AG04449 (cell line): ENCODE data around the gene CATSPER3.

Experiments used
- CTCF ChIA-PET: fragments of 350-600 bp; formaldehyde crosslinking; extraction: SDS; loops from one replicate; lab custom pipeline; 2021; ENCODE audit warnings: antibody characterized with exemption; lab: Yijun Ruan, JAX
- POLR2A ChIA-PET: fragments of 400-600, 350-600 bp; formaldehyde crosslinking; extraction: SDS; loops from one replicate; lab custom pipeline; 2020; ENCODE audit warnings: antibody characterized with exemption, inconsistent platforms; lab: Yijun Ruan, JAX
- DNase-seq: peaks from one replicate; pipeline ENCODE4 v3.0.0-alpha.2; 2010; ENCODE audit warnings: low read depth, low spot score
- H3K4me3 ChIP-seq: 2 replicates; pipeline ENCODE4 v1.5.1; 2011; ENCODE audit warnings: low read depth, mild to moderate bottlenecking, control low read depth, low read length
- CTCF ChIP-seq: IDR thresholded peaks from one replicate; pipeline ENCODE4 v1.5.1; 2011; ENCODE audit warnings: mild to moderate bottlenecking, moderate library complexity, low read length, control low read depth, inconsistent platforms; ENCODE audit not compliant: insufficient read depth; ENCODE audit errors: missing control alignments

CATSPER3 gene

GRCh38 chr5:135011355-135012032 is 43.8 kb downstream of the CATSPER3 start:
- DNase-seq = no peak
- no peak overlapping the region for H3K4me3 ChIP-seq
- POLR2A ChIA-PET = no interaction called here
- no peak for TF ChIP-seq CTCF
- CTCF ChIA-PET = interaction anchor here (1.0 to 2.6 kb wide), 6 partner anchors 8 to 316 kb away, joined by 3 to 7 read pairs (median 4); no protein-coding TSS in a partner anchor

- H3K4me3 ChIP-seq = no peak overlapping the region
- ChIA-PET CTCF (interaction anchor here (1.6 to 2.6 kb wide), 3 partner anchors 8 to 178 kb away, joined by 5 to 7 read pairs (median 5); no protein-coding TSS in a partner anchor), POLR2A (no interaction called here)
- no peak for DNase-seq
- TF ChIP-seq CTCF = no peak
Observed at GRCh38 chr5:135012033-135012588, 44.4 kb downstream of the CATSPER3 start.

GRCh38 chr5:135012951-135013391 is 45.3 kb downstream of the CATSPER3 start:
- CTCF ChIA-PET = interaction anchor here (1.4 kb wide), 1 partner anchor 179 kb away, joined by 4 read pairs; no protein-coding TSS in a partner anchor
- no peak for TF ChIP-seq CTCF
- DNase-seq = no peak
- H3K4me3 ChIP-seq = no peak overlapping the region
- POLR2A ChIA-PET = no interaction called here

DNA sequence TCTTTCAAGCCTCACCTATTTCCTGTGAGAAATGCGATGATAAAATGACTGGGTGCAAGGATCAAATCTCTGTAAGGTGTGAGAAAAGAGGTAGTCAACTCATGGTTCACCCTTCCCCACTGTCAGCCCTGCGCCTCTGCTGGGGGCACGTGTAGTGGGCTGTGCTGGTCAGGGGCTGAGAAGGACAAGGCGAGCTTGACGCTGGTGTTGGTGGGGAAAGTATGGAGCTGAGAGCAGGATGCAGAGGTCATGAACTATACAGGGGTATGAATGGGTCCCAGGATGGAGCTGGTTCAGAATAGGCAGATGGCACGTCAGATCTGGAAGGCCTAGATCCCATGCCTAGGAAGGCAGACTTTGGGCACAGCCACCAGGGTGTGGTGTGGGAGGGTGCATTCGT is 45.7 kb downstream of the CATSPER3 start:
- POLR2A ChIA-PET = no interaction called here

DNA sequence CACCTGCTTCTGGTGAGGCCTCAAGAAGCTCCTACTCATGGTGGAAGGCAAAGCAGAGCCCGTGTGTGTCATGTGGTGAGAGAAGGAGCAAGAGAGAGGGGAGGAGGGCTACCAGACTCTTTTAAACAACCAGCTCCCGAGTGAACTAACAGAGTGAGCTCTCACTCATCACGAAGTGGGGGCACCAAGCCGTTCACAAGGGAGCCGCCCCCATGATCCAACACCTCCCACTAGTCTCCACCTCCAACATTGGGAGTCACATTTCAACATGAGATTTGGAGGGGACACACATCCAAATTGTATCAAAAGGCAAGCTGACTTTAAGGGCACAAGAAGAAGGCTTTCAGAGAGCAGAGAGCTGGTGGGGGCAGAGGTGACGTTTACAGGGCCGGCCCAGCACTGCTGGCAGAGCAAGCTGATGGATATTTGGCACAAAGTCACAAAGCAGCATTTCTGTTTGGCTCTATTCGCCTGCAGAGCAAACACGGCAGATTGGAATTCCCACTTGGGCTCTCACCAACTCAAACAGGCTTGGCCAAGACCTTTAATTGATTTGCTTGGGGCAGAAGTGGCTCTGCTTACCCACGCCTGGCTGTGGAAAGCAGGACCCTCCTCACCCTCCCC is 46.4 kb downstream of the CATSPER3 start:
- DNase-seq = no peak
- no peak overlapping the region for H3K4me3 ChIP-seq
- CTCF ChIA-PET = interaction anchor here (0.9 to 1.4 kb wide), 2 partner anchors 174 to 178 kb away, joined by 3 to 4 read pairs; no protein-coding TSS in a partner anchor
- TF ChIP-seq CTCF = no peak
- POLR2A ChIA-PET = no interaction called here

More for the DNA sequence above, 45.7 kb downstream of the CATSPER3 start:
- no peak for DNase-seq
- H3K4me3 ChIP-seq = no peak overlapping the region
- TF ChIP-seq CTCF = no peak
- CTCF ChIA-PET = interaction anchor here (1.4 kb wide), 1 partner anchor 178 kb away, joined by 4 read pairs; no protein-coding TSS in a partner anchor

DNA sequence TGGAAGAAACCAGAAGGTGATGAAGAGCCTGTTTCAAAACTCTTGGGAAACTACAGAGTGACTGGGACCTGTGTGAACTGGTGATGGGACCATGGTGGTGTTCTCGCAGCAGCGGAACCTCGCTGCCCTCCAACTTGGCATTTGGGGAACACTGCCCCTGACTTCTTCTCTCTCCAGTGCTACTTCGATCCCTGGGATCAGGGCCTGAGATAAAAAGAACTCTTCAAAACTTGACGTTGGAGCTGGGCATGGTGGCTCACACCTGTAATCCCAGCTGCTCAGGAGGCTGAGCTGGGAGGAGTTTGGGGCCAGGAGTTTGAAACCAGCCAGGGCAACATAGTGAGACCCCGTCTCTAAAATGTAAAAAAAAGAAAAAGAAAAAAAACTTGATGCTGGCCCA is 48.2 kb downstream of the CATSPER3 start:
- no peak for DNase-seq
- no peak for TF ChIP-seq CTCF
- ChIA-PET CTCF (interaction anchor here (1.5 kb wide), 1 partner anchor 9 kb away, joined by 3 read pairs; no protein-coding TSS in a partner anchor), POLR2A (no interaction called here)
- no peak overlapping the region for H3K4me3 ChIP-seq
